Neural progenitor cell (in vitro differentiated cells): ENCODE results near the gene TDO2. TPM values are rescaled to one million over a fixed set of nuclear protein-coding genes. Genes with fewer than 3 reads are reported as not detected.

Source experiments
- DNase-seq: peaks from one replicate; pipeline ENCODE4 v3.0.0-alpha.2; 2016; ENCODE audit warnings: low spot score
- H2AFZ ChIP-seq: fragments of 200-600 bp; sonication (generic); replicated peaks from 2 replicates; pipeline ENCODE4 v1.6.1; 2016; ENCODE audit warnings: antibody characterized with exemption
- H3F3A ChIP-seq: fragments of 200-600 bp; sonication (generic); 2 replicates; pipeline ENCODE4 v1.6.1; 2016; ENCODE audit warnings: antibody characterized with exemption, low read depth
- H3K27ac ChIP-seq: fragments of 200-600 bp; sonication (generic); 2 replicates; pipeline ENCODE4 v1.5.1; 2016; ENCODE audit warnings: mild to moderate bottlenecking
- H3K27me3 ChIP-seq: fragments of 200-600 bp; sonication (generic); 2 replicates; pipeline ENCODE4 v1.6.1; 2016; ENCODE audit warnings: mild to moderate bottlenecking, moderate library complexity
- H3K36me3 ChIP-seq: fragments of 200-600 bp; sonication (generic); 2 replicates; pipeline ENCODE4 v1.5.1; 2016
- H3K4me1 ChIP-seq: fragments of 200-600 bp; sonication (generic); 2 replicates; pipeline ENCODE4 v1.6.1; 2016; ENCODE audit warnings: mixed run types
- H3K4me2 ChIP-seq: fragments of 200-600 bp; sonication (generic); 2 replicates; pipeline ENCODE4 v1.6.1; 2016
- H3K4me3 ChIP-seq: fragments of 200-600 bp; sonication (generic); 2 replicates; pipeline ENCODE4 v1.5.1; 2016
- H3K79me2 ChIP-seq: fragments of 200-600 bp; sonication (generic); 2 replicates; pipeline ENCODE4 v1.6.1; 2016; ENCODE audit warnings: low read depth
- H3K9ac ChIP-seq: fragments of 200-600 bp; sonication (generic); 2 replicates; pipeline ENCODE4 v1.6.1; 2016
- H3K9me3 ChIP-seq: fragments of 200-600 bp; sonication (generic); 2 replicates; pipeline ENCODE4 v1.5.1; 2016; ENCODE audit warnings: low read depth
- H4K20me1 ChIP-seq: fragments of 200-600 bp; sonication (generic); 2 replicates; pipeline ENCODE4 v1.6.1; 2016; ENCODE audit warnings: low read depth
- H3K27ac Mint-ChIP-seq: 3 replicates; pipeline ENCODE4 v1.8.0; 2021; ENCODE audit warnings: mixed read lengths
- H3K27me3 Mint-ChIP-seq: 2 replicates; pipeline ENCODE4 v1.8.0; 2022; ENCODE audit warnings: low read depth, mild to moderate bottlenecking, inconsistent platforms, moderate library complexity, mixed read lengths; ENCODE audit not compliant: insufficient read depth
- H3K36me3 Mint-ChIP-seq: 3 replicates; pipeline ENCODE4 v1.8.0; 2021; ENCODE audit warnings: mixed read lengths
- H3K4me1 Mint-ChIP-seq: 3 replicates; pipeline ENCODE4 v1.8.0; 2021; ENCODE audit warnings: mixed read lengths
- H3K4me3 Mint-ChIP-seq: 3 replicates; pipeline ENCODE4 v1.8.0; 2021; ENCODE audit warnings: mild to moderate bottlenecking, moderate library complexity, mixed read lengths
- H3K9me3 Mint-ChIP-seq: 3 replicates; pipeline ENCODE4 v1.8.0; 2020; ENCODE audit warnings: mixed read lengths
- CTCF ChIP-seq: fragments of 200-600 bp; sonication (generic); IDR thresholded peaks from 2 replicates; pipeline ENCODE4 v1.5.1; 2017; ENCODE audit warnings: antibody characterized with exemption, mild to moderate bottlenecking
- EZH2 ChIP-seq: fragments of 200-600 bp; sonication (generic); IDR thresholded peaks from 2 replicates; pipeline ENCODE4 v1.6.1; 2017; ENCODE audit warnings: antibody characterized with exemption, mild to moderate bottlenecking, moderate library complexity
- EZH2phosphoT487 ChIP-seq: fragments of 200-600 bp; sonication (generic); IDR thresholded peaks from 2 replicates; pipeline ENCODE4 v1.6.1; 2017; ENCODE audit warnings: antibody characterized with exemption
- total RNA-seq: library from RNA; depleted of rRNA; stranded (reverse); fragments of >200 nt; gene quantifications from 2 replicates; pipeline ENCODE4 v1.2.3, GENCODE V29; 2015; ENCODE audit warnings: low replicate concordance

Gene TDO2
- total RNA-seq, 1 donor from 2014 or later = not detected

DNA sequence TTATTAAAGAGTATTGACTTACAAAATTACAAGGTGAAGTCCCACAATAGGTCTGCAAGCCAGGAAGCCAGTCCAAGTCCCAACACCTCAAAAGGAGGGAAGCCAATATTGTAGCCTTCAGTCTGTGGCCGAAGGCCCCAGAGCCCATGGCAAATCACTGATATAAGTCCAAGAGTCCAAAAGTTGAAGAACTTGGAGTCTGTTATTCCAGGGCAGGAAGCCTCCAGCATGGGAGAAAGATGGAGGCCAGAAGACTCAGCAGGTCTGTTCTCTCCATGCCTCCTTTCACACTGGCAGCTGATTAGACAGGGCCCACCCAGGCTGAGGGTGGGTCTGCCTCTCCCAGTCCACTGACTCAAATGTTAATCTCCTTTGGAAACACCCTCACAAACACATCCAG is 18.1 kb downstream of the TDO2 start:
- H4K20me1 ChIP-seq = no peaks in the 10 kb centered on the region
- no peak overlapping the region for H3K9ac ChIP-seq
- no peaks in the 10 kb centered on the region for H3K79me2 ChIP-seq
- no peaks in the 10 kb centered on the region for H3K27me3 Mint-ChIP-seq
- H3K27ac Mint-ChIP-seq = no peak overlapping the region
- no peaks in the 10 kb centered on the region for H3K36me3 ChIP-seq
- no peak overlapping the region for H3K4me2 ChIP-seq
- H3K27me3 ChIP-seq = no peaks in the 10 kb centered on the region
- no peaks in the 10 kb centered on the region for H3K9me3 ChIP-seq
- no peaks in the 10 kb centered on the region for H3K36me3 Mint-ChIP-seq
- TF ChIP-seq CTCF = no peak
- TF ChIP-seq EZH2phosphoT487 = no peak
- TF ChIP-seq EZH2 = no peak
- H2AFZ ChIP-seq = no peak overlapping the region
- H3K4me1 Mint-ChIP-seq = peaks cover 2% of the 10 kb centered on the region
- H3K4me3 Mint-ChIP-seq = no peak overlapping the region
- H3K27ac ChIP-seq = no peak overlapping the region
- H3F3A ChIP-seq = no peaks in the 10 kb centered on the region
- no peak for DNase-seq
- H3K9me3 Mint-ChIP-seq = no peaks in the 10 kb centered on the region
- no peak overlapping the region for H3K4me3 ChIP-seq
- H3K4me1 ChIP-seq = no peaks in the 10 kb centered on the region

DNA sequence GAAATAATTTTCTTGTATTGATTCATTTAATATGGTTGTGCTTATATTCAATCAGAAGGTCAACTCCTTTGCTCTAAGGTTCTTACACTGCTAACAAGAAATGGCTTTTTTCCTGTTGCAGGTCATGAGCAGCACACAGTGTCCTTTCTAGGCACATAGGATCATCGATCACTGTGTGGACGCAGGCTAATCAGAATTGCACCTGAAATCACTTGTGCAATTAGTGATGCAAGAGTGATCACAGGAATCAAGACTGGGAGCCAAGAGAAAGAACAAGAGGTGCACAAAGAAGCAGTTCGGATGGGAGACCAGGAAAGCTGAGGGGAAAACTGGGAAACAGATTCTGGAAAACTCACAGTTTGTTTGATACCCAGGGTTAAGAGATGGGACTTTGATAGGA is 21.1 kb downstream of the TDO2 start:
- Histone ChIP-seq H3K79me2 (no peaks in the 10 kb centered on the region), H3K9me3 (no peaks in the 10 kb centered on the region), H4K20me1 (no peaks in the 10 kb centered on the region), H3K27ac (no peak overlapping the region), H2AFZ (no peak overlapping the region), H3K4me3 (no peak overlapping the region), H3K9ac (no peak overlapping the region), H3F3A (no peaks in the 10 kb centered on the region), H3K27me3 (no peaks in the 10 kb centered on the region), H3K4me1 (no peaks in the 10 kb centered on the region), H3K4me2 (no peak overlapping the region), H3K36me3 (no peaks in the 10 kb centered on the region)
- Mint-ChIP-seq H3K27ac (no peak overlapping the region), H3K4me3 (no peak overlapping the region), H3K9me3 (peaks cover 2% of the 10 kb centered on the region), H3K36me3 (peaks cover 1% of the 10 kb centered on the region), H3K27me3 (no peaks in the 10 kb centered on the region), H3K4me1 (no peaks in the 10 kb centered on the region)
- no peak for DNase-seq
- no peak for TF ChIP-seq CTCF
- no peak for TF ChIP-seq EZH2phosphoT487
- TF ChIP-seq EZH2 = no peak

- Histone ChIP-seq H2AFZ (no peak overlapping the region), H3K9ac (no peak overlapping the region), H3K36me3 (no peaks in the 10 kb centered on the region), H3K79me2 (no peaks in the 10 kb centered on the region), H3K4me1 (no peaks in the 10 kb centered on the region), H3K4me2 (no peak overlapping the region), H4K20me1 (no peaks in the 10 kb centered on the region), H3K27ac (no peak overlapping the region), H3K9me3 (no peaks in the 10 kb centered on the region), H3F3A (no peaks in the 10 kb centered on the region), H3K4me3 (no peak overlapping the region), H3K27me3 (no peaks in the 10 kb centered on the region)
- Mint-ChIP-seq H3K27ac (no peak overlapping the region), H3K36me3 (peaks cover 1% of the 10 kb centered on the region), H3K9me3 (peaks cover 8% of the 10 kb centered on the region), H3K27me3 (no peaks in the 10 kb centered on the region), H3K4me3 (no peak overlapping the region), H3K4me1 (no peaks in the 10 kb centered on the region)
- no peak for DNase-seq
- TF ChIP-seq EZH2phosphoT487 = no peak
- TF ChIP-seq EZH2 = no peak
- TF ChIP-seq CTCF = no peak
Measured at GRCh38 chr4:155929833-155930232, 26.3 kb downstream of the TDO2 start.

DNA sequence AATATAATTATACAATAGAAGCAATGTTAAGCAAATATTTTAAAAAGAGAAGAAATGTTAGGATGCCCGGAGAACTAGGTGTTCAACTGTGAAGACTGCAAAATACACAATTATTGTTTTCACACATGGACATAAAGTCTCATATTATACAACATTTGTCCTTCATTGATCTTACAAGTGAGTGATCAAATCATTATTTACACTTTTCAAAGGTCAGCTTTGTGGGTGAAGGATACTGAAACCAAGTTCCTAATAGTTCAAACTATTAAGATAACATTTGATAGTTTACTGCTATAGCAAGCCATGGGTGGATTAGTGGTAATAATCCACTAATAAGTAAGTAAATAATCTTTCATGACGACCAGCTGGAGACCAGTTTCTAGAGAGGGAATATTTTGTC is 26.8 kb downstream of the TDO2 start:
- H3K9me3 Mint-ChIP-seq = peaks cover 8% of the 10 kb centered on the region
- H3F3A ChIP-seq = no peaks in the 10 kb centered on the region
- H3K36me3 ChIP-seq = no peaks in the 10 kb centered on the region
- H2AFZ ChIP-seq = no peak overlapping the region
- H3K9ac ChIP-seq = no peak overlapping the region
- no peaks in the 10 kb centered on the region for H3K27me3 Mint-ChIP-seq
- H3K27ac Mint-ChIP-seq = no peak overlapping the region
- no peak overlapping the region for H3K27ac ChIP-seq
- H3K4me1 Mint-ChIP-seq = peaks cover 3% of the 10 kb centered on the region
- H4K20me1 ChIP-seq = no peaks in the 10 kb centered on the region
- no peaks in the 10 kb centered on the region for H3K4me1 ChIP-seq
- no peak for DNase-seq
- TF ChIP-seq CTCF = no peak
- no peak for TF ChIP-seq EZH2phosphoT487
- TF ChIP-seq EZH2 = no peak
- no peaks in the 10 kb centered on the region for H3K27me3 ChIP-seq
- peaks cover 1% of the 10 kb centered on the region for H3K36me3 Mint-ChIP-seq
- H3K4me2 ChIP-seq = no peak overlapping the region
- H3K4me3 ChIP-seq = no peak overlapping the region
- H3K4me3 Mint-ChIP-seq = no peak overlapping the region
- no peaks in the 10 kb centered on the region for H3K9me3 ChIP-seq
- no peaks in the 10 kb centered on the region for H3K79me2 ChIP-seq
